HG03025 (cell line): ENCODE data around the gene PLPP3.

Experiments used
- ATAC-seq: cut with Tn5 transposase; IDR thresholded peaks from one replicate; pipeline ENCODE4 v1.9.1; 2021; ENCODE audit warnings: mild to moderate bottlenecking, moderate library complexity; ENCODE audit not compliant: unreplicated experiment, low FRiP score

PLPP3 gene

GRCh38 chr1:56505792-56506743, 73.3 kb downstream of the PLPP3 start:
- no peak for ATAC-seq

GRCh38 chr1:56502700-56503245, 76.6 kb downstream of the PLPP3 start:
- ATAC-seq, result no peak

GRCh38 chr1:56501888-56502287, 77.5 kb downstream of the PLPP3 start:
- ATAC-seq, result no peak

- no peak for ATAC-seq
Measured at GRCh38 chr1:56501426-56501825, 77.9 kb downstream of the PLPP3 start.

- ATAC-seq, result no peak
Measured at GRCh38 chr1:56496821-56497772, 82.3 kb downstream of the PLPP3 start.

GRCh38 chr1:56496158-56496557, 83.2 kb downstream of the PLPP3 start:
- no peak for ATAC-seq

GRCh38 chr1:56495538-56495937, 83.8 kb downstream of the PLPP3 start:
- no peak for ATAC-seq

GRCh38 chr1:56494306-56494705, 85.1 kb downstream of the PLPP3 start:
- ATAC-seq, result no peak

GRCh38 chr1:56493826-56494225, 85.5 kb downstream of the PLPP3 start:
- ATAC-seq, result no peak

- no peak for ATAC-seq
Measured at GRCh38 chr1:56491441-56491840, 87.9 kb downstream of the PLPP3 start.

- no peak for ATAC-seq
Measured at GRCh38 chr1:56490619-56491018, 88.7 kb downstream of the PLPP3 start.

- ATAC-seq, result no peak
Measured at GRCh38 chr1:56489695-56490094, 89.7 kb downstream of the PLPP3 start.

GRCh38 chr1:56484695-56485094, 94.7 kb downstream of the PLPP3 start:
- ATAC-seq, result no peak

GRCh38 chr1:56483104-56483503, 96.3 kb downstream of the PLPP3 start:
- no peak for ATAC-seq

GRCh38 chr1:56482486-56482885, 96.9 kb downstream of the PLPP3 start:
- ATAC-seq, result no peak

- no peak for ATAC-seq
Measured at GRCh38 chr1:56481140-56481694, 98.1 kb downstream of the PLPP3 start.

- no peak for ATAC-seq
Measured at GRCh38 chr1:56478734-56479133, 100.6 kb downstream of the PLPP3 start.

- no peak for ATAC-seq
Measured at GRCh38 chr1:56477164-56478111, 101.9 kb downstream of the PLPP3 start.

- ATAC-seq, result no peak
Measured at GRCh38 chr1:56473582-56474270, 105.6 kb downstream of the PLPP3 start.
